LNCaP clone FGC (cell line): ENCODE measurements around the gene FLAD1.

ENCODE experiments used
- DNase-seq: peaks from one replicate; pipeline ENCODE4 v3.0.0-alpha.2; 2011; ENCODE audit warnings: low read depth
- H3K4me3 ChIP-seq: 2 replicates; pipeline ENCODE4 v1.5.1; 2011; ENCODE audit warnings: mild to moderate bottlenecking, low read depth, low read length, control low read depth
- TF ChIP-seq, protein P1 (sequence below): IDR thresholded peaks from 2 replicates; pipeline ENCODE4 v1.5.1; 2012; ENCODE audit warnings: mild to moderate bottlenecking; ENCODE audit not compliant: control insufficient read depth, insufficient read depth; ENCODE audit errors: extremely low read depth

Gene FLAD1

GRCh38 chr1:154954541-154954940, 28.6 kb upstream of the FLAD1 start:
- TF ChIP-seq, protein P1, sequence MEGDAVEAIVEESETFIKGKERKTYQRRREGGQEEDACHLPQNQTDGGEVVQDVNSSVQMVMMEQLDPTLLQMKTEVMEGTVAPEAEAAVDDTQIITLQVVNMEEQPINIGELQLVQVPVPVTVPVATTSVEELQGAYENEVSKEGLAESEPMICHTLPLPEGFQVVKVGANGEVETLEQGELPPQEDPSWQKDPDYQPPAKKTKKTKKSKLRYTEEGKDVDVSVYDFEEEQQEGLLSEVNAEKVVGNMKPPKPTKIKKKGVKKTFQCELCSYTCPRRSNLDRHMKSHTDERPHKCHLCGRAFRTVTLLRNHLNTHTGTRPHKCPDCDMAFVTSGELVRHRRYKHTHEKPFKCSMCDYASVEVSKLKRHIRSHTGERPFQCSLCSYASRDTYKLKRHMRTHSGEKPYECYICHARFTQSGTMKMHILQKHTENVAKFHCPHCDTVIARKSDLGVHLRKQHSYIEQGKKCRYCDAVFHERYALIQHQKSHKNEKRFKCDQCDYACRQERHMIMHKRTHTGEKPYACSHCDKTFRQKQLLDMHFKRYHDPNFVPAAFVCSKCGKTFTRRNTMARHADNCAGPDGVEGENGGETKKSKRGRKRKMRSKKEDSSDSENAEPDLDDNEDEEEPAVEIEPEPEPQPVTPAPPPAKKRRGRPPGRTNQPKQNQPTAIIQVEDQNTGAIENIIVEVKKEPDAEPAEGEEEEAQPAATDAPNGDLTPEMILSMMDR = no peak
- DNase-seq = no peak
- no peak overlapping the region for H3K4me3 ChIP-seq

GRCh38 chr1:154955039-154955717, 28.0 kb upstream of the FLAD1 start:
- no peak for DNase-seq
- peak overlapping the region; percentile 63 for H3K4me3 ChIP-seq
- TF ChIP-seq, protein P1 = no peak

GRCh38 chr1:154955718-154956543, 27.2 kb upstream of the FLAD1 start, which contains the start of gene PBXIP1:
Gene PBXIP1, minus strand, starts transcription at chr1:154956099. Its CDS starts 2,378 bp downstream, at chr1:154953721.
- DNase-seq = peak; percentile 76
- H3K4me3 ChIP-seq = peak within 1 kb of the TSS; percentile 63
- TF ChIP-seq, protein P1 = peak; percentile 22; the same call in 1 of the 2 replicates

DNA sequence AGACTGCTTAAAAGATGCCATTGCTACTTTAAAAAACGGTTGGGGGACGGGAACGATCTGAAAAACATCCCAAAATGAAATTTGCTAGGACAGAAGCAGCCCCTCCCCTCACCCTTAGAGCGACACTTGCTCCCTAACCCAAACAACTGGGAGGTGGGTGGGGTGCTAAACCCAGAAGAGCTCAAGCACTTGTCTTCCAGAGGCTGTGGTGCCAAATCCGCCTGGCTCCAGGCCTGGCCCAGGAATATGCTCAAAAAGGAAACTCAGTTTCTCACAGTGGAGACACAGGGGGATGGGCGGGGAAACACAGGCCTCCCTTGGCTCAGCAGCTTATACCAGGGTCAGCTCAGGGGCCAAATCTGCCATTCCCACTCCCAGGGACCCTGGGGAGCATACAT, 26.6 kb upstream of the FLAD1 start:
- TF ChIP-seq, protein P1 = no peak
- DNase-seq = no peak

GRCh38 chr1:154957091-154957657, 26.0 kb upstream of the FLAD1 start:
- DNase-seq = no peak
- TF ChIP-seq, protein P1 = no peak
- no peak overlapping the region for H3K4me3 ChIP-seq

More for the DNA sequence above, 26.6 kb upstream of the FLAD1 start:
- peak overlapping the region; percentile 63 for H3K4me3 ChIP-seq

DNA sequence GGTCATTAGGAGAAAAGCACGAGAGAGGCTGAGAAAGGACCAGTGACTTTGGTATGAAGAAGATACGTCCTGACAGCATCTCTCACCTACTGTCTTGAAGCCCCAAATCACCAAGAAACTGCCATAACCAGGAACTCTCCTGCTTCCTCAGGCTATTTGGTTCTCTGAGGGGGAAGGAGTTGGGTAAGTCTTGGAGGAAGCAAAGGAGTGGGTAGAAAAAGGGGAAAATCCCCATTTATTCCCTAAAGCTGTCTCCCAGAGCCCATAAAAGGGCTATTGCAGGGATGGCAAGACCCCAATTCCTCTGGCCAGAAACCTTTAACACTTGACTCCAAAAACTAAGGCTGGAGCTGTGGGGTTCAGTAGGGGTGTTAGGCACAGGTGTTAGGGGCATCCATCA, 25.1 kb upstream of the FLAD1 start:
- no peak overlapping the region for H3K4me3 ChIP-seq
- TF ChIP-seq, protein P1 = no peak
- DNase-seq = no peak
